HepG2 (cell line): ENCODE measurements around the gene ABHD15. TPM values are rescaled to one million over a fixed set of nuclear protein-coding genes. Genes with fewer than 3 reads are reported as not detected.

Experiments used
- ATF7-NPFF ChIP-seq: sonication (generic); formaldehyde crosslinking; IDR thresholded peaks from 2 replicates; pipeline ENCODE4 v1.8.1; 2023; ENCODE audit warnings: mild to moderate bottlenecking, low read depth, missing genetic modification reagents, moderate library complexity
- EZH2 ChIP-seq: conservative IDR thresholded peaks from 2 replicates; pipeline ENCODE4 v1.6.1; 2012; ENCODE audit warnings: mild to moderate bottlenecking, low read depth, low read length, moderate library complexity
- FOXP1 ChIP-seq, 2 experiments: fragments of 450-650 bp in 1 of 2; IDR thresholded peaks; 2 replicates each; pipeline ENCODE4 v1.6.1; 2017 to 2018; ENCODE audit warnings: antibody characterized with exemption in 1 of 2
- GPN1 ChIP-seq: sonication (generic); formaldehyde crosslinking; IDR thresholded peaks from 2 replicates; pipeline ENCODE4 v1.5.1; 2020; ENCODE audit warnings: missing genetic modification reagents, borderline replicate concordance
- GTF2F1 ChIP-seq: fragments of 150-350 bp; IDR thresholded peaks from 2 replicates; pipeline ENCODE4 v1.6.1; 2014; ENCODE audit warnings: low read length
- HNRNPK ChIP-seq: fragments of 200-400 bp; formaldehyde crosslinking; IDR thresholded peaks from 2 replicates; pipeline ENCODE4 v1.6.1; 2018; ENCODE audit warnings: low read length, low read depth, moderate library complexity, mild to moderate bottlenecking; ENCODE audit not compliant: poor library complexity, severe bottlenecking
- KDM1A ChIP-seq: IDR thresholded peaks from 2 replicates; pipeline ENCODE4 v1.6.1; 2016; ENCODE audit warnings: missing compliant biosample characterization
- KDM3A ChIP-seq: IDR thresholded peaks from 2 replicates; pipeline ENCODE4 v1.6.1; 2018; ENCODE audit warnings: low read depth, missing compliant biosample characterization
- MAFG ChIP-seq: sonication (generic); formaldehyde crosslinking; IDR thresholded peaks from 2 replicates; pipeline ENCODE4 v1.5.1; 2020; ENCODE audit warnings: mild to moderate bottlenecking, missing genetic modification reagents
- NFYB ChIP-seq: sonication (generic); formaldehyde crosslinking; IDR thresholded peaks from 2 replicates; pipeline ENCODE4 v1.4.0; 2020; ENCODE audit warnings: missing genetic modification reagents
- NFYC ChIP-seq: IDR thresholded peaks from 2 replicates; pipeline ENCODE4 v1.6.1; 2016; ENCODE audit warnings: missing genetic modification reagents, missing compliant biosample characterization
- NR1H2 ChIP-seq: sonication (generic); formaldehyde crosslinking; IDR thresholded peaks from 2 replicates; pipeline ENCODE4 v1.8.1; 2022; ENCODE audit warnings: low read depth, missing genetic modification reagents, borderline replicate concordance
- POGZ ChIP-seq: sonication (generic); formaldehyde crosslinking; IDR thresholded peaks from 2 replicates; pipeline ENCODE4 v1.4.0; 2020; ENCODE audit warnings: mild to moderate bottlenecking, missing genetic modification reagents
- SAFB2 ChIP-seq: sonication (generic); formaldehyde crosslinking; IDR thresholded peaks from 2 replicates; pipeline ENCODE4 v1.5.1; 2020; ENCODE audit warnings: missing genetic modification reagents, low read depth, mild to moderate bottlenecking, borderline replicate concordance
- SALL1 ChIP-seq: sonication (generic); formaldehyde crosslinking; IDR thresholded peaks from 2 replicates; pipeline ENCODE4 v1.8.0; 2022; ENCODE audit warnings: mild to moderate bottlenecking, missing genetic modification reagents
- SIX4 ChIP-seq: sonication (generic); formaldehyde crosslinking; IDR thresholded peaks from 2 replicates; pipeline ENCODE4 v1.4.0; 2020; ENCODE audit warnings: missing genetic modification reagents
- SOX5 ChIP-seq: IDR thresholded peaks from 2 replicates; pipeline ENCODE4 v1.6.1; 2016; ENCODE audit warnings: borderline replicate concordance
- TCF7L2 ChIP-seq: IDR thresholded peaks from 2 replicates; pipeline ENCODE4 v1.6.1; 2011; ENCODE audit warnings: mild to moderate bottlenecking, low read depth, low read length, moderate library complexity
- TGIF2 ChIP-seq: IDR thresholded peaks from 2 replicates; pipeline ENCODE4 v1.6.1; 2016; ENCODE audit warnings: control low read depth, missing compliant biosample characterization
- ZNF224 ChIP-seq: sonication (generic); formaldehyde crosslinking; IDR thresholded peaks from 2 replicates; pipeline ENCODE4 v1.5.0; 2020; ENCODE audit warnings: mild to moderate bottlenecking, missing genetic modification reagents
- ZNF34 ChIP-seq: sonication (generic); formaldehyde crosslinking; IDR thresholded peaks from 2 replicates; pipeline ENCODE4 v1.4.0; 2020; ENCODE audit warnings: mild to moderate bottlenecking, missing genetic modification reagents, borderline replicate concordance
- ZNF431 ChIP-seq: sonication (generic); formaldehyde crosslinking; IDR thresholded peaks from 2 replicates; pipeline ENCODE4 v1.9.0; 2022; ENCODE audit warnings: missing genetic modification reagents, low read depth, mild to moderate bottlenecking, borderline replicate concordance
- ZNF460 ChIP-seq: sonication (generic); formaldehyde crosslinking; IDR thresholded peaks from 2 replicates; pipeline ENCODE4 v1.5.1; 2020; ENCODE audit warnings: missing genetic modification reagents, mild to moderate bottlenecking, borderline replicate concordance
- ZNF543 ChIP-seq: sonication (generic); formaldehyde crosslinking; IDR thresholded peaks from 2 replicates; pipeline ENCODE4 v1.4.0; 2020; ENCODE audit warnings: mild to moderate bottlenecking, missing genetic modification reagents
- ZNF772 ChIP-seq: sonication (generic); formaldehyde crosslinking; IDR thresholded peaks from 2 replicates; pipeline ENCODE4 v1.5.0; 2020; ENCODE audit warnings: mild to moderate bottlenecking, missing genetic modification reagents
- ZSCAN31 ChIP-seq: sonication (generic); formaldehyde crosslinking; IDR thresholded peaks from 2 replicates; pipeline ENCODE4 v1.5.0; 2020; ENCODE audit warnings: low read depth, mild to moderate bottlenecking, missing genetic modification reagents
- polyA plus RNA-seq, 8 experiments: library from polyadenylated mRNA; depleted of rRNA in 3 of 8; stranded (reverse) in 7 of 8; unstranded in 1 of 8; fragments of >200 nt; fragmentation: Illumina TruSeq in 4 of 8; extraction: Trizol in 4 of 8; gene quantifications; 2 replicates each; pipeline versions ENCODE4 v1.2.1 to v1.2.3, GENCODE V29; 2011 to 2016; ENCODE audit warnings: low read depth in 4 of 8, missing spikeins in 1 of 8, mixed read lengths in 1 of 8; ENCODE audit not compliant: insufficient read depth in 1 of 8
- total RNA-seq, 5 experiments: library from RNA; depleted of rRNA; stranded (reverse); fragments of >200 nt; fragmentation: Illumina TruSeq; extraction: Trizol; gene quantifications; 2 replicates each; pipeline ENCODE4 v1.2.3, GENCODE V29; 2016; ENCODE audit warnings: low read depth in 1 of 5
- TF ChIP-seq, protein P1 (sequence below): sonication (generic); formaldehyde crosslinking; IDR thresholded peaks from 2 replicates; pipeline ENCODE4 v1.8.0; 2022; ENCODE audit warnings: missing genetic modification reagents, mild to moderate bottlenecking, inconsistent platforms, borderline replicate concordance
- TF ChIP-seq, protein P2 (sequence below): sonication (generic); formaldehyde crosslinking; IDR thresholded peaks from 2 replicates; pipeline ENCODE4 v1.4.0; 2020; ENCODE audit warnings: missing genetic modification reagents, borderline replicate concordance

Gene ABHD15
- total and polyA plus RNA-seq, 2 of the 13 experiments (the other 11 are each of a cell fraction or from before 2014, with no cell fraction given) = 2.4 to 7.7 TPM

DNA sequence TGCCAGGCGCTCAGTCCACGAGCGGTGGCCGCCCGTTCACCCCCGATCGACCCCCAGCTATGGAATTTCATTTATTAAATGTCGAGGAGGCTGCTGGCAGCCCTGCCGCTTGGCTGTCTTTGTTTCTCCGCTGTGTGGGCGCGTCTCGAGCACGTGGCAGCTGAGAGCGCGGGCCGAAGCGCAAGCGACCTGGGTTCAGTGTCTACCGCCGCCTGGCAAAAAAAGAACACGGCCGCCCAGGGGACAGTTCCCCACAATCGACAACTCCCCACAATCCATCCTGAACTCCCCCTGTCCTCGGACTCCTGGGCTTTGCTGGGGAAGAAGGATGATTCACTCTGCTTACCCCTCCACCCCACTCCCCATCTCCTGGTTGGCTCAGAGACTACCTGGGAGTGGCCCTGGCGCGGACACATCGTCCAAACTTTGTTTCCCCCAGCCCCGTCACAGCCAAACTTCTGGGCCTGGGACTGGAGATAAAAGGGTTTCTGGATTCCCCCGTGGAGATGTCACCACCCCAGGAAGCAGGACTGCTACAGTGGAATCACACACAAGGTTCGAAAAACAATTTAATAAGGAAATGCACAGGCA lies 24.4 kb upstream of the ABHD15 start (continued):
- TF ChIP-seq FOXP1 (IDR thresholded peaks at IDR 0.05) = no peak
- TF ChIP-seq FOXP1 (CRISPR knock-in tag; IDR thresholded peaks at IDR 0.05) = no peak
- no peak for TF ChIP-seq ZNF224 (CRISPR knock-in tag)
- no peak for TF ChIP-seq NFYC (CRISPR knock-in tag)
- 0 out of 2 replicates have a peak, but pooled peaks have one; percentile 41 for TF ChIP-seq ZSCAN31
- TF ChIP-seq KDM1A (CRISPR knock-in tag) = no peak
- no peak for TF ChIP-seq TCF7L2
- no peak; the same call in 1 of the 2 replicates for TF ChIP-seq SOX5
- TF ChIP-seq ATF7-NPFF (CRISPR knock-in tag) = no peak
- no peak for TF ChIP-seq MAFG (CRISPR knock-in tag)
- no peak for TF ChIP-seq SAFB2 (CRISPR knock-in tag)
- 0 out of 2 replicates have a peak, but pooled peaks have one; percentile 52 for TF ChIP-seq NR1H2 (CRISPR knock-in tag)
- TF ChIP-seq ZNF543 (CRISPR knock-in tag) = 0 out of 2 replicates have a peak, but pooled peaks have one; percentile 3
- TF ChIP-seq, protein P1, sequence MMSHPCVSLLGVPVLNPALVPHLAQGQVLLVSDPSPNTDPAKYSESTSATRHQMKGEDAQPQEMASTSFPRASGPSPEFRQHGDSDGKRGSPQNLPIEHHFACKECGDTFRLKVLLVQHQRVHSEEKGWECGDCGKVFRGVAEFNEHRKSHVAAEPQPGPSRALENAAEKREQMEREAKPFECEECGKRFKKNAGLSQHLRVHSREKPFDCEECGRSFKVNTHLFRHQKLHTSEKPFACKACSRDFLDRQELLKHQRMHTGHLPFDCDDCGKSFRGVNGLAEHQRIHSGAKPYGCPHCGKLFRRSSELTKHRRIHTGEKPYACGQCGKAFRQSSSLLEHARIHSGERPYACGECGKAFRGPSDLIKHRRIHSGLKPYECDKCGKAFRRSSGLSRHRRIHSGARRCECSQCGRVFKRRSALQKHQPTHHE (CRISPR knock-in tag) = 0 out of 2 replicates have a peak, but pooled peaks have one; percentile 15
- no peak for TF ChIP-seq GTF2F1
- no peak; the same call in 1 of the 2 replicates for TF ChIP-seq TGIF2 (CRISPR knock-in tag)
- TF ChIP-seq ZNF34 (CRISPR knock-in tag) = no peak
- TF ChIP-seq NFYB (CRISPR knock-in tag) = no peak
- TF ChIP-seq POGZ = no peak
- no peak for TF ChIP-seq KDM3A (CRISPR knock-in tag)
- TF ChIP-seq GPN1 (CRISPR knock-in tag) = no peak
- no peak for TF ChIP-seq SIX4 (CRISPR knock-in tag)
- TF ChIP-seq, protein P2, sequence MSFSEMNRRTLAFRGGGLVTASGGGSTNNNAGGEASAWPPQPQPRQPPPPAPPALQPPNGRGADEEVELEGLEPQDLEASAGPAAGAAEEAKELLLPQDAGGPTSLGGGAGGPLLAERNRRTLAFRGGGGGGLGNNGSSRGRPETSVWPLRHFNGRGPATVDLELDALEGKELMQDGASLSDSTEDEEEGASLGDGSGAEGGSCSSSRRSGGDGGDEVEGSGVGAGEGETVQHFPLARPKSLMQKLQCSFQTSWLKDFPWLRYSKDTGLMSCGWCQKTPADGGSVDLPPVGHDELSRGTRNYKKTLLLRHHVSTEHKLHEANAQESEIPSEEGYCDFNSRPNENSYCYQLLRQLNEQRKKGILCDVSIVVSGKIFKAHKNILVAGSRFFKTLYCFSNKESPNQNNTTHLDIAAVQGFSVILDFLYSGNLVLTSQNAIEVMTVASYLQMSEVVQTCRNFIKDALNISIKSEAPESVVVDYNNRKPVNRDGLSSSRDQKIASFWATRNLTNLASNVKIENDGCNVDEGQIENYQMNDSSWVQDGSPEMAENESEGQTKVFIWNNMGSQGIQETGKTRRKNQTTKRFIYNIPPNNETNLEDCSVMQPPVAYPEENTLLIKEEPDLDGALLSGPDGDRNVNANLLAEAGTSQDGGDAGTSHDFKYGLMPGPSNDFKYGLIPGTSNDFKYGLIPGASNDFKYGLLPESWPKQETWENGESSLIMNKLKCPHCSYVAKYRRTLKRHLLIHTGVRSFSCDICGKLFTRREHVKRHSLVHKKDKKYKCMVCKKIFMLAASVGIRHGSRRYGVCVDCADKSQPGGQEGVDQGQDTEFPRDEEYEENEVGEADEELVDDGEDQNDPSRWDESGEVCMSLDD (CRISPR knock-in tag) = 0 out of 2 replicates have a peak, but pooled peaks have one; percentile 50
- no peak for TF ChIP-seq EZH2
- 0 out of 2 replicates have a peak, but pooled peaks have one; percentile 22 for TF ChIP-seq ZNF772 (CRISPR knock-in tag)
- TF ChIP-seq SALL1 = peak; percentile 53
- peak; percentile 23 for TF ChIP-seq HNRNPK
- no peak for TF ChIP-seq ZNF431 (CRISPR knock-in tag)
- no peak for TF ChIP-seq ZNF460 (CRISPR knock-in tag)
